Suppressor macrophage treated with lipopolysaccharide for 1 hour (primary cell): ENCODE results near the gene TRIL.
A peak's percentile ranks its signal among the peaks of the same experiment; 100 is the strongest.

Experiments used
- DNase-seq, 3 donors: peaks; one replicate each; pipeline ENCODE4 v3.0.0-alpha.2; 2020 to 2022

TRIL gene

DNA sequence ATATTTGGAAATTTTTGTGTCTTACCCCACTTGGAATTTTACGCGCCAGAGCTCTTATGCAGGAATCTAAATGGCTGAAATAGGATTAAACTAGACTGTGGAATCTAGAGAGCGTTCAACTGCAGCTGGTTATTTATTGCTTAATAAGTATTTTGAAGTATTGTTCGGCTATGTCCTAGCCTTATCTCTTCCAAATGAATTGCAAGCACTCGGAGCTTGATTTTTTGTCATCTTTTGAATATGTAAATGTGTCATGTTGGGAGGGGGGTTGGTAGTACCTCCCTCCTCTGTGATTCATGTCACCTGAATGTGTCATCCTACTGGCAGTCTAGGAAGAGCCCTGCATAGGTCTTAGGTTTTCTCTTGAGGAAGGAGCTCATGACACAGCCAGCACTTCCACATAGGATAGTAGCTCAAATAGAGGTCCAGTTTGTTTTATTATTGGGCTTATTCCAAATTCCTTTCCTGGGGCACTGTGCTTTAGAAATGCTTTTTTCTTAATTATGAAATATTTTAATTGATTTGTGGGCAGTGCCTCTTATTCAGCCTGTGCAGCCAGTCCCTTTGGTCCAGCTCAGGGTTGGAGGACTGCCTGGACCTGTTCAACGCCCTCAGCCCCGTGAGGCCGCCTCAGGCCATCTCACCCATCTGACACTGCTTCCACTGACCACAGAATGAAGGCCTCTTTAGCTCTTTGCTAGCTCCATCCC, 22.5 kb upstream of the TRIL start:
- no peak for DNase-seq

GRCh38 chr7:28979776-28980175, 21.6 kb upstream of the TRIL start:
- DNase-seq = no peak

- no peak for DNase-seq
Measured at GRCh38 chr7:28977881-28978280, 19.8 kb upstream of the TRIL start.

DNA sequence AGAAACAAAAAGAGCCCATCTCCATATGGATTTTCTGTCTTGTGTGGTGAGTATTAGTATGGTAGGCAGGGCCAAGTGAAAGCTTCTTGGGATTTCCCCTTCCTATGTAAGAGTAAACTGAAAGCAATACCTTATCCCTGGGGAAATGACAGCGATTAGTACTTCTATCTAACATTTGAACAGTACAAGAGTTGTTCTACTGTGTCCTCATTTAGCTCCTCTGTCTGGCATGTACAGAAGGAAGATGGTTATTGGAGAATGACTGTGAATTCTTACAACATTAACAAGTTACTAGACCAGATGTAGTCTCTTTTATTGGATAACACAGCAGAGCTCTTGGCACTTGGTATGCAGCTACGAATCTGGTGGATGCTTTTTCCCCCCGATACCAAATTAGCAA, 17.9 kb upstream of the TRIL start:
- DNase-seq = no peak

DNA sequence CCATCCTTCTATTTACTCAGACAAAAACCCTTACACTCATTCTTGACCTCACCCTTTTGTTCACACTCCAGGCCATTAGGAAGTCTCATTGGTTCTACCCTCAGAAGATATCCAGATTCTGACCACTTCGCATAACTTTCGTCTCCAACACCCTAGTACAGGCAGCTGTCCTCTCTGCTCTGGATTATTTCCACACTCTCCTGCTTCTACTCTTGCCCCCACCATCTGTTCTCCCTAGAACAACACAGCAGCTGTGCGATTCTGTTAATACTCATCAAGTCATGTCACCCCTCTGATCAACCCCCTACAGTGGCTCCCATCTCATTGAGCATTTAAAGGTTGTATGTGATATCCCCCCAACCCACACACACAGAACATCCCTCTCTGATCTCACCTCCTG, 15.5 kb upstream of the TRIL start:
- DNase-seq = no peak

GRCh38 chr7:28964056-28964455, 5.9 kb upstream of the TRIL start:
- no peak for DNase-seq

- DNase-seq = no peak
Measured at GRCh38 chr7:28961972-28962371, 3.8 kb upstream of the TRIL start.

GRCh38 chr7:28960071-28960840, 2.1 kb upstream of the TRIL start:
- no peak for DNase-seq

- DNase-seq = no peak
Measured at GRCh38 chr7:28958980-28959347, 834 bp upstream of the TRIL start.

- peak in 1 of 3 donors; percentile 21 for DNase-seq
Measured at GRCh38 chr7:28957751-28958234, 337 bp downstream of the TRIL start.

DNA sequence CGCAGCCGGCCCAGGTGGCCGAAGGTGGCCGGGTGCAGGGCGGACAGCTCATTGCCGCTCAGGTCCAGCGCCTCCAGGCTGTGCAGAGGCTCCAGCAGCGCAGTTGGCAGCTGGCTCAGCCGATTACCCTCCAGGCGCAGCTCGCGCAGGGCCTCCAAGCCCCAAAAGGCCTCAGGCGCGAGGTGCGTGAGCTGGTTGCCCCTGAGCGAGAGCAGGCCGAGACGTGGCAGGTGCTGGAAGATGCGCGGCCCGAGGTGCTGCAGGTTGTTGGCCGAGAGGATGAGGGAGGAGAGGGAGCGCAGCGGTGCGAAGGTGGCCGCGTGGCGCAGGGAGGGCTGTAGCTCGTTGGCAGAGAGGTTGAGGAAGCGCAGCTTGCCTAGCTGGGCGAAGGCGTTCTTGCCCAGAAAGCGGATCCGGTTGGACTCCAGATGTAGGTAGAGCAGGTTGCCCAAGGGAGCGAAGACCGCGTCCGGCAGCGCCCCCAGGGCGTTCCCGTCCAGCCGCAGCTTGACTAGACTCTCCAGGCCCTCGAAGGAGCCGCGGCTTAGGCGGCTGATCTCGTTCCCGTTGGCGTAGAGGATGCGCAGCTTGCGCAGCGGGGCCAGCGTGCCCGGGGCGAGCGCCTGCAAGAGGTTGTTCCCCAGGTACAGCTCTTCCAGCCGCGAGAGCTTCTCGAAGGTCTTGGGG, 923 bp downstream of the TRIL start:
- peak in 2 of 3 donors; percentile 28 to 32 for DNase-seq

DNA sequence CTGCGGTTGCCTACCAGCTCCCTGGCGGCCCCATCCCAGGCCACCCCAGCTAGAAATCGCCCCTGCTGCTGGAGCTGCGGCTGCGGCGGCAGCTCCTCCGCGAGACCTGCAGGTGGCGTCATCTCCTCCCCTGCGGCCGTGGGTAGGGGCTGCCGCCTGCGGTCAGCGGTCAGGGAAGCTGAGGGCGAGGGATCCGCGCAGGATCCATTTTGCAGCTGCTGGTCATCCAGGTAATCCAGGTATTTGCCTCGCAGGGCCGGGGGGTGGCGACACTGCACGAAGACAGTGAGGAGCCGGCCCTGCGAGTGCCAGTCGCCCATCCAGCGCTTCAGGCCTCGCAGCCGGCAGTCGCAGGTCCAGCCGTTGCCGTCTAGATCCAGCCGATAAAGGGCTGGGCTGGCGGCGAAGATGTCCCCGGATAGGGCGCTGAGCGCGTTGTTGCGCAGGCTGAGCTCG, 1.5 kb downstream of the TRIL start:
- DNase-seq = peak; percentile 32 to 68 (median 53)

GRCh38 chr7:28955718-28956607, 2.2 kb downstream of the TRIL start:
- DNase-seq = peak; percentile 49 to 81 (median 62)

GRCh38 chr7:28955356-28955717, 2.8 kb downstream of the TRIL start:
- DNase-seq = no peak

DNA sequence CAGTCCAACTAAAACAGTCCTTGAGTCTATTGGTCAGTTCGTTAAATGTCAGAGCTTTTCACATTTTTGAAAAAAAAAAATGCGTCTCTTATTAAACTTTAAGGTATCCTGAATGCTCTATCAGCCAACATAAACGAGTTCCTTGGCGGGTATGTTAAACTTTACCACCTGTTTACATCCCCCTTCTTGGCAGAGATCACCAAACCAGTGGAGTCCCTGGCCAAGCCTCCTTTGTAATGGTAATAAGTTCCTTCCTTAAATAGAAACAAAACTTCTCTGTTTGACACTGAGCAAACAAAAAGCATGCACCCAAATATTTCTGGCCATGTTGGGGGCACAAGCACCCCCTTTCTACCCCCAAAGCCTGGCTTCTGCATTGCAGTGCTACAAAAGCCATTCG, 3.2 kb downstream of the TRIL start:
- DNase-seq = no peak

DNA sequence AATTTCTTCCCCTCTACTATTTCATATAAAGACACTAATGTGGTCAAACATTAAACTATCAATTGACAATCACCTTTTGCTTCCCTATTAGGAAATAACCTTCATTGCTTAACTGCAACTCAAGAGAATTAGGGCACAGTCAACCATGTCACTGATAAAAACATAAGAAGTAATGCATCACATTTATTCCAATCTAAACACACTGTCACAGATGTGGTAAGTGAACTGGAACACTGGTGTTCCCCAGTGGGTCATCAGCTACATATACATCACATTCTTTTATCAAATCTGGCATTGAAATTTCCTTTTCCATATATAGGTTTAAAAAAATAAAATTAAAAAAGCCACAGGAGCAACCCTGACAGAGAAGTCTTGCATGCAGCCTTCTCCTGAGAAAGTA, 3.7 kb downstream of the TRIL start:
- no peak for DNase-seq

- no peak for DNase-seq
Measured at GRCh38 chr7:28953633-28954032, 4.5 kb downstream of the TRIL start.

DNA sequence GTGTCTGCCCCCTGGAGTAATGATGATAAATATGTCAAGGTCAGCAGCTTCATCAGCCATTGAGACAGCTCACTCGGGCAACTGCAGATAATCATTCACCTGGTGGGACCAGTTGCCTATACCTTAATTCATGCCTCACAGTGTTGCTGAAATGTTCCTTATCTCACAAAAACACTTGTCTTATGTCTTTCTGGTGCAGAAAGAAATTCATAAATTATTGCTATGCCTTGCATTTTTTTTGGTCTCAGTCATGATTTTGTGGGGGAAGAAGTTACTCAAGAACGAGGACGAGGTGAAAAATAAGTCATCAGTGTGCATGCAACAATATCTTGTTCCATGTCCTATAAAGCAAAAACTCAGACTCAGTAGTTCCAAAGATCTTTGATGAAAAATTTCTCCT, 16.0 kb downstream of the TRIL start:
- no peak for DNase-seq

- DNase-seq = no peak
Measured at GRCh38 chr7:28941633-28942032, 16.5 kb downstream of the TRIL start.

DNA sequence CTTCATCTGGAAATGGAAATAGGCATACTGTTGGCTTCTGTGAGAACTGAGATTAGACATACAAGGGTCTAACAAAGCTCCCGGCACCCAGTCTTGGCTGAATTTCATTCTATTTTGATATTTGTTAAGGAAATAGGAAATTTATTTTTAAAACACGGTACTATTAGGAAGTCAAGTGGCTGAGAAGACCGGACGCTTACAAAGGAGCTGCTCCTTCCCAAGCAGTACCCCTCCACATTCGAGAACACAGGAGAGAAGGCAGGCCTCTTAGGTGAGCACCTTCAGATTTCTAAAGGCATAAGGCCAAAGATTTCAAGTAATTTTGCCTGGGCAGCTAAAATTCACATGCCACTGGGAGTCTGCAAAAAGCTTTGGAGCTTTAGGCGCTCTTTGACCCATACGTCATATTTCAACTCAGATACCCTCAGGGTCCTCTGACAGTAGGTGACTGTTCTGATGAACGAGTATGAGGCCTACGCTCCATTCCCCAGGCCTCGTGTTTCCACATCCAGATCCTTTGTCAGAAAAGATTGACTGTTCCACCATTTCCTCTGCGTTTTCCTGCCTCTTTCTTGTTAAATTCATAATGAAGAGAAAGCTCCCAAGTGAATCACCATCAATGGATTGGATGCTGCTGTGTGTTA, 17.3 kb downstream of the TRIL start:
- no peak for DNase-seq

- DNase-seq = no peak
Measured at GRCh38 chr7:28939844-28940544, 18.1 kb downstream of the TRIL start.

- DNase-seq = no peak
Measured at GRCh38 chr7:28939367-28939766, 18.8 kb downstream of the TRIL start.
